Activated T-cell treated with anti-CD3 and anti-CD28 coated beads for 48 hours (primary cell): ENCODE measurements around the gene TBCEL.

ENCODE experiments used
- DNase-seq: peaks from one replicate; pipeline ENCODE4 v3.0.0-alpha.2; 2020; ENCODE audit warnings: low read depth

Gene TBCEL

DNA sequence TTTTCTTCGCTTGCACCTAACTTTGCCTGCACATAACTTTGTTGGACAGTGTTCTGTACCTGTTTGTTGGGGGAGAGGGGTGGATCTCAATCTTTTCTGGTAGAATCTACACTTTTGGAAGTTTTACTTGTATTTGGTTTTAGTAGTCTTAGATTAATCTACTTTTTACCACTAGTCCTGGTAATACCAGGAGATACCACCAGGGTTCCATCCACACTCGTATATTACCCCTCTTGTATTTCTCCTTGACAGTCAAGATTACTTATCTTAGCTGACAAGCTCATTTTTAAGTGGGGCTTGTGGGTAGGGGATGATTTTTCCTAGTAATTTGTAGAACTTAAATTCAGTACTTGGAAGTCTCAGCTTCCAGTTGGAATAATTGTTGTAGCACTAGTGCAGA lies 39.8 kb downstream of the TBCEL start:
- no peak for DNase-seq

DNA sequence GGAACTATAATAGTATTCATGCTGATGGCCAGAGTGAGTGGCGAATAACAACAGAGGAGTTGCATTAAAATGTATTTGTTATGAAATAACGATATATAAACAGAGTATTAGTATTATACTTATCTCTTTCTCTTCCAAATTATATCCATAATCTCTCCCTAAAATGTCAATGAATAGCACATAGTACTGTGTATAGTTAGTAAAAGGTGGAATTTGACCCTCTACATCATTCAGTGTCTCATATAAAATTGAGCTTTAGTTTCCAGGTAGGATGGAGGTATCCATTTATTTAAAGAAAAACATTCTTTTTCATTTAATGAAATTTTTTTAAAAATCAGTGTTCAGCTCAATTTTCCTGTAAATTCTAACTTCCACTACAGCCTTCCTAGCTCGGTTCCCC lies 42.7 kb downstream of the TBCEL start:
- DNase-seq, result no peak

DNA sequence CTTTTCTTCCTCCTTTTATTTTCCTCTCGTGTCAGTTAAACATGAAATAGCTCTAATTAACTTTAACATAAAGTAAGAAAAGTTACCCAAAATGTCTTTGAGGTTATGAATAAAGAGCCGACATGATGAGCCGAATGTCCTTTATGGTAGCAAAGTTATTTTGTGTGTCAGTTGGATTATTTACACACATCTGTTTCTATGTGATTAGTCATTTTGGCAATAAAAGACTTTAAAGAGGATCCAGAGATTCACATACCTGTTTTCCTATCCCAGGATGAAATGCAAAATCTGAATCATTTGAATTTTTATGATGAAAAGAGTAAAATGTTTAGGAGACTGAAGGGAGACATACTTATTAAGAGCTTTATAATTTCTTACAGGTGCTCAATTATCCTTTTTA lies 43.1 kb downstream of the TBCEL start:
- no peak for DNase-seq

GRCh38 chr11:121067453-121067852 lies 43.6 kb downstream of the TBCEL start:
- no peak for DNase-seq

GRCh38 chr11:121067962-121068647 lies 44.2 kb downstream of the TBCEL start:
- DNase-seq, result no peak

GRCh38 chr11:121068787-121069186 lies 44.9 kb downstream of the TBCEL start:
- DNase-seq, result no peak

GRCh38 chr11:121070951-121071845 lies 47.3 kb downstream of the TBCEL start:
- DNase-seq, result no peak

DNA sequence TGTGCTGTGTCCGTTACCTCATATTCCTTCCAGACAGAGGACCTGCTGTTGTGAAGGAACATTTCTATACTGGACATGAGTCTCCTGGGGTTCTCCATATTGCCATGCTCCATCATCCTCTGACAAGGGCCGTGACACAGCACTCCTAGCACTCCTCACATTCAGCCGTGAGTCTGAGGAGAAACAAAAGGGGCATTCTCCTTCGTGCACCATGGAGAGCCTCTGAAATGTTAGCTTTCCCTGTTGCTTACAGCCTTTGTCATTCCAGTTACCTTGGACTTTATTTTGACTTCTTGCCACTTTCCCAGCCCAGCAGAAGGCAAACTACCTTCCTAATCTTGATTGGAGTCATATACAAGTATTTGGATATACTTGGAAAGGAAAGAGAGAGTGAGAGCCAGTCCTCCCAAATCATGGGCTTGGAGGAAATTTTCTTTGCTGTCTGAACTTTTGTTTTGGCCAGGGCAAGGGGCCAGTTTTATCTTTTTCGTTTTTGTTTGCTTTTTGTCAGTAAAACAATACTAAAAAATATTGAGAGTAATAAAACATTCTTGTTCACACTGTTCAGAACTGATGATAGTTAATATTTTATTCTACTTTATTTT lies 48.0 kb downstream of the TBCEL start:
- DNase-seq, result no peak

GRCh38 chr11:121081321-121081720 lies 57.4 kb downstream of the TBCEL start:
- no peak for DNase-seq

GRCh38 chr11:121082219-121082618 lies 58.3 kb downstream of the TBCEL start:
- no peak for DNase-seq

DNA sequence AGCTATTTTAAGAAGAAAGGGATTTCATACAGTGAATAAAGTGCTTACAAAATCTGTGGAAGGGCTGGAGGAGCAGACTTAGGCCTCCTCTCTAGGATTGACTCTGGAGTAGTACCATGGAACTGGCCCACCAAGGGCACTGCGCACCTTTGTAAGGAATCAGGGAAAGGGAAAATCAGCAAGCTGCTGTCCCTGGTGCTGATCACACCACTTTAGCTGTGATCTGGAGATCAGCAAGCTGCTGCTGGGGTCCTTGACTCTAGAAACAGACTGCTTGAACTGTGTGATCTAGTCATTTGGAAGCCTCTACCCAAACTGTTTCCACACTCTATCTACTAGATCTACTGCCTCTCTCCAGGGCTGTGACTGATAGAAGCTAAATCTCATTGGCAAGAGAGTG lies 58.8 kb downstream of the TBCEL start:
- DNase-seq, result no peak

GRCh38 chr11:121086866-121087265 lies 63.0 kb downstream of the TBCEL start:
- no peak for DNase-seq

DNA sequence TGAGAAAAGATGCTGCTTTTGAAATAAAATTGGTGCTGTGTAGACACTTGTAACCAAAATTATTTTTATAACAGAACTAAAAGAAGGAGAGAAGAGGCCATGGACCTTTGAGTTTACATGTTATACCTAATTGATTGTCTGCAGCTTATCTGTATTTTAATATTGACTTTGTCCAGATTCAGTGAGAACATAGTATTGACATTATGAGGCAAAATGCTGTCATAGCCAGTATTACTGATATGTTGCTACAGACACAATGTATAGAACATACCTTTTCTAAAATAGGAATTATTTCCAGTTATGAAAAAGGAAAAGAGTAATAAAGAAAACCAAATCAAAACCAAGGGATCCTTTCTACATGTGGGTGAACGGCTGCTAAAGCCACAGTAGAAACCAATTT lies 65.7 kb downstream of the TBCEL start:
- no peak for DNase-seq

DNA sequence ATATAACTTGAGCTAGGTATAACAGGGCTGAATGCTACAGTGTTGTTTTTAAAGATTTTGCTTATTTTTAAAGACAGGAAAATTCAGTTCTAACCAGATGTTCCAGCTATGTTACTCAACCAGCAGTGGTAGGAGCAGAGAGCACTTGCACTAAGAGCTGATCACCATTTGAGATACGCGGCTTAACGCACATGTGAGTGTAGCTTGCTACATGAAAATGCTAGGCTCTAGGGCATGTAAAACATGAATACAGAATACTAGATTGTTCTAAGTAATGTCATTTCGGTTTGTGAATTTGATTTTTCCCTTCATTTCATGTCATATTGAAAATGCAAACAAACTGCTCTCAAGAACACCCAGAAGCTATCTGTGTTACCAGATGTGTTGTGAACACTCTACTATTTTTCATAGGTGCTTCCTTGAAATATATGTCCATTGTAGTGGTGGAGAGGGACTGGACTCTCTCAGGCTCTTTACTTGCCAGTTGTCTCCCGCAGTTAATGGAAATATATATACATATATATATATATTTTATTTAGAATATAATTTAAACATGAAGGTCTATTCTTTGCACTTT lies 66.3 kb downstream of the TBCEL start:
- DNase-seq, result no peak

DNA sequence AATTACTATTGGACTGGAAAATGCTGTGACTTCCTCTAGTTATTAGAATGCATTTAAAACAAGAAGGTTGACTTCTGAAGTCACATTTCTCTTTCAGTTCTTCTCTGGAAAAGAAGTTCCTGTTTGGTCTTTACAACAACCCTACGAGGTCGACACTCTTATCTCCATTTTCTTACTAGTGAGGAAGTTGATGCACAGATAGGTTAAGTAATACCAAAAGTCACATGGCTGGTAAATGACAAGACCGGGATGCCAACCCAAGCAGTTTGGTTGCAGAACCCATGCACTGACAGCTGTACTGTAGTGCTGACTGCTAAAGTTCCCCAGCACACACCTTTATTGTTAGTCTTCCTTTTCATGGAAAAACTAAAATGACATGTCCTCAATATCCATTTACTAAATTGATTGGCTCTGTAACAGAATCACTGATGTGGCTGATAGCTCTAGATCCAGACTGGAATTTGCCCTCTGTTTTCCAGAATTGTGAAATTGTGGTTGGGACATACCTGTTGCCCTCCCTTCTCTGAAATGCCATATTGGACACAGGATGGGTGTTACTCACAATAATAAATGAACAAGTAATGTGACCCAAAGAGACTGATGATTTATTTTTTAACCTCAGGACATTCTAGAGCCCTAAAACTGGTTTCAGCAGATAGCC lies 67.7 kb downstream of the TBCEL start:
- DNase-seq, result no peak

DNA sequence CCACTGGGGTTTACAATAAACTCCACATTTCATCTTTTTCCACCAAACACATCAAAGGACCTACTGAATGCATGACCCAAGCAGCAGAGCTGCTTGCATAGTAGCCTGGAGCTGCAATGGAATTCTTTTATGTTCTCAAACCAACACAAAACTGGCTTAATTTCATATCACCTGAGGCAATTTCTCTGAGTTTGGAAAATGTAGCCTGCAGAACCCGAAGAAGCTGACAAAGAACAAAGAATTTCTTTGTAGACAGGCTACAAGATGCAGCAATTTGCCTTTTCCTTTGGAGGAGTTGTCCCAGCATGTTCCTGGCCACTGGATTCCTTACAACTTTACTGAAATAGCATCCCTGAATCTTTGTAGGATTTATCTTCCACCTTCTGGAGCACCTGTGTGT lies 71.7 kb downstream of the TBCEL start:
- no peak for DNase-seq

GRCh38 chr11:121099364-121099763 lies 75.5 kb downstream of the TBCEL start:
- DNase-seq, result no peak

DNA sequence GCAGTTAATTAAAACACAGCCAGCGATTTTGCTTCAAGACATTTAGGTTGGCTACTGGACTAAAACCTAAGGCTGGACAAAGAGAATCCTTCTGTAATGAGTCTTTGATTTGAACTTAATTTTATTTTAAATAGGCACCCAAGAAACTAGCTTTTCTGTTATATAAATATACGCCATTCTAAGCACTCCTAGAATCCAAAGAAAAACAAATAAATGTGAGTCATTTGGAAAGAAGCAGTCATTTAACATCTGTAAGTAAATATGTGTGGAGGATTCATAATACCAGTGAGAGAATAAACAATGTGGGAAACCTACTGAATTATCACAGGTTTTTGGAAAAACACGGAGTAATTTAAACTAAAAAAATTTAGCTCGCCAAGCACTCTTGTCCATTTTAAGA lies 76.0 kb downstream of the TBCEL start:
- no peak for DNase-seq

- no peak for DNase-seq
Observed at GRCh38 chr11:121100943-121101342, 77.0 kb downstream of the TBCEL start, which contains the start of gene TECTA. TECTA (plus strand) TSS chr11:121101243; CDS start chr11:121102666, 1,423 bp downstream.

GRCh38 chr11:121104312-121104762 lies 80.4 kb downstream of the TBCEL start:
- no peak for DNase-seq

DNA sequence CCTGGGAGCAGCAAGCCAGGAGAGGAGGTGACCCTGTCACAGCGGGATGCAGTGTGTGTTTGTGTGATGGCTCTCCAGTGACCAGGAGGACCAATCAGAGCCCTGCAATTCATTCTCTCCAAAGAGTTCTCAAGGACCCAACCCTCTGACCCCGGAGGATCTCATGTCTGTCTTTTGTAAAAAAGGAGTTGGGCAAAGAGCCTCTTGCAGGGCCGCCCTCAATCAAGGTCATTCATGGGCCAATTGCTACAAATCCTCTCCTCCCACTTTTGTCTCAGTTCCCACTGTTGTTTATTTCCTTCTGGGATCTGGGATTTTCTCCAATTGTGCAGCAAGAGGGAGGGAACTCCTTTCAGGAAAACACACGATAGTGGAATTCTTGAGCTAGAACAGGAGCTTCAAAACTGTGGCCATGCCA lies 81.2 kb downstream of the TBCEL start:
- DNase-seq, result no peak
